Endothelial cell (in vitro differentiated cells): ENCODE data around the gene SPDEF. TPM values are rescaled to one million over a fixed set of nuclear protein-coding genes. Genes with fewer than 3 reads are reported as not detected.

Source experiments
- DNase-seq: peaks from one replicate; pipeline ENCODE4 v3.0.0; 2021; ENCODE audit warnings: low spot score
- H3K27ac Mint-ChIP-seq: one replicate; pipeline ENCODE4 v1.8.0; 2021; ENCODE audit warnings: mixed read lengths, inconsistent platforms; ENCODE audit not compliant: unreplicated experiment
- H3K27me3 Mint-ChIP-seq: one replicate; pipeline ENCODE4 v1.8.0; 2021; ENCODE audit warnings: mild to moderate bottlenecking, moderate library complexity, mixed read lengths, inconsistent platforms; ENCODE audit not compliant: unreplicated experiment
- H3K36me3 Mint-ChIP-seq: one replicate; pipeline ENCODE4 v1.8.0; 2021; ENCODE audit warnings: mild to moderate bottlenecking, low read depth, mixed read lengths, inconsistent platforms; ENCODE audit not compliant: unreplicated experiment
- H3K4me1 Mint-ChIP-seq: one replicate; pipeline ENCODE4 v1.8.0; 2021; ENCODE audit warnings: mild to moderate bottlenecking, mixed read lengths, inconsistent platforms; ENCODE audit not compliant: unreplicated experiment
- H3K4me3 Mint-ChIP-seq: one replicate; pipeline ENCODE4 v1.8.0; 2021; ENCODE audit warnings: mild to moderate bottlenecking, mixed read lengths, inconsistent platforms; ENCODE audit not compliant: unreplicated experiment
- H3K9me3 Mint-ChIP-seq: one replicate; pipeline ENCODE4 v1.8.0; 2021; ENCODE audit warnings: mixed read lengths, inconsistent platforms; ENCODE audit not compliant: unreplicated experiment
- CTCF ChIP-seq: fragments of 200-600 bp; sonication (generic); IDR thresholded peaks from one replicate; pipeline ENCODE4 v1.5.0; 2021; ENCODE audit warnings: antibody characterized with exemption; ENCODE audit not compliant: unreplicated experiment
- total RNA-seq: library from RNA; stranded (reverse); fragmentation: NEBNext Ultra II Directional; extraction: Animal tissue kit (Norgen Biotek cat#: 25700); gene quantifications from one replicate; pipeline ENCODE4 v1.2.1, GENCODE V29; 2021; ENCODE audit not compliant: unreplicated experiment

The SPDEF gene
- total RNA-seq, 1 donor from 2014 or later = not detected

- no peak for TF ChIP-seq CTCF
- no peak overlapping the region for H3K4me3 Mint-ChIP-seq
- H3K27me3 Mint-ChIP-seq = peaks cover 8% of the 10 kb centered on the region
- no peak overlapping the region for H3K27ac Mint-ChIP-seq
- no peak for DNase-seq
- peaks cover 3% of the 10 kb centered on the region for H3K36me3 Mint-ChIP-seq
- H3K4me1 Mint-ChIP-seq = no peaks in the 10 kb centered on the region
- H3K9me3 Mint-ChIP-seq = no peaks in the 10 kb centered on the region
Observed at GRCh38 chr6:34595332-34596184, 39.4 kb upstream of the SPDEF start.

GRCh38 chr6:34593701-34594100 lies 37.6 kb upstream of the SPDEF start:
- no peak for DNase-seq
- TF ChIP-seq CTCF = no peak
- Mint-ChIP-seq H3K27me3 (peaks cover 8% of the 10 kb centered on the region), H3K4me3 (no peak overlapping the region), H3K9me3 (no peaks in the 10 kb centered on the region), H3K36me3 (no peaks in the 10 kb centered on the region), H3K27ac (no peak overlapping the region), H3K4me1 (no peaks in the 10 kb centered on the region)

GRCh38 chr6:34592208-34592952 lies 36.3 kb upstream of the SPDEF start:
- Mint-ChIP-seq H3K27ac (no peak overlapping the region), H3K27me3 (peaks cover 5% of the 10 kb centered on the region)

GRCh38 chr6:34589691-34590090 lies 33.6 kb upstream of the SPDEF start:
- DNase-seq = no peak
- peaks cover 7% of the 10 kb centered on the region for H3K27me3 Mint-ChIP-seq
- H3K27ac Mint-ChIP-seq = no peak overlapping the region
- TF ChIP-seq CTCF = no peak
- H3K4me1 Mint-ChIP-seq = peaks cover 11% of the 10 kb centered on the region
- H3K4me3 Mint-ChIP-seq = no peak overlapping the region
- no peaks in the 10 kb centered on the region for H3K9me3 Mint-ChIP-seq
- H3K36me3 Mint-ChIP-seq = peaks cover 4% of the 10 kb centered on the region

More at GRCh38 chr6:34592208-34592952, 36.3 kb upstream of the SPDEF start:
- DNase-seq = no peak
- no peaks in the 10 kb centered on the region for H3K4me1 Mint-ChIP-seq
- no peaks in the 10 kb centered on the region for H3K9me3 Mint-ChIP-seq
- H3K4me3 Mint-ChIP-seq = no peak overlapping the region
- H3K36me3 Mint-ChIP-seq = no peaks in the 10 kb centered on the region
- TF ChIP-seq CTCF = no peak

- Mint-ChIP-seq H3K36me3 (peaks cover 4% of the 10 kb centered on the region), H3K27me3 (peaks cover 10% of the 10 kb centered on the region), H3K27ac (no peak overlapping the region), H3K4me1 (peaks cover 14% of the 10 kb centered on the region), H3K4me3 (no peak overlapping the region), H3K9me3 (no peaks in the 10 kb centered on the region)
- TF ChIP-seq CTCF = no peak
- DNase-seq = no peak
Observed at GRCh38 chr6:34589140-34589539, 33.0 kb upstream of the SPDEF start.
